ENCODE data around the gene ESPL1. TPM values are rescaled to one million over a fixed set of nuclear protein-coding genes. Genes with fewer than 3 reads are reported as not detected.

The ESPL1 gene
- total and polyA plus RNA-seq, 2 donors (not counting 3 experiments of a cell fraction or from before 2014, with no cell fraction given) = 16.2 to 42.7 TPM

GRCh38 chr12:53234271-53234914, 33.7 kb upstream of the ESPL1 start:
- no peaks in the 10 kb centered on the region for H3K36me3 ChIP-seq (ENCODE audit: control insufficient read depth in 2 of 2, extremely low read depth in 1 of 2, insufficient read depth in 2 of 2, low read length in 2 of 2)
- BruUV-seq (replicated peaks) = no TSS peak
- no peaks in the 10 kb centered on the region for H3K9me1 ChIP-seq (replicated peaks; ENCODE audit: control insufficient read depth, extremely low read depth, insufficient read depth, low read length)
- DNase-seq (ENCODE audit: low read depth, low spot score) = no peak
- H3K79me2 ChIP-seq (ENCODE audit: control insufficient read depth, insufficient read depth, low read length) = no peaks in the 10 kb centered on the region
- H3K27ac ChIP-seq (ENCODE audit: insufficient read depth, low read depth, low read length) = no peak overlapping the region
- no peak for FAIRE-seq
- H3K4me3 ChIP-seq (replicated peaks in 1 of 3; ENCODE audit: insufficient read depth in 1 of 3, low read depth in 1 of 3, low read length in 3 of 3) = no peak overlapping the region
- H3K9ac ChIP-seq (replicated peaks; ENCODE audit: extremely low read depth, insufficient read depth, low read length) = no peak overlapping the region
- H3K4me2 ChIP-seq (ENCODE audit: insufficient read depth, low read length) = no peak overlapping the region
- H3K9me3 ChIP-seq (replicated peaks; ENCODE audit: control insufficient read depth, insufficient read depth, low read length) = no peaks in the 10 kb centered on the region
- no peak for TF ChIP-seq POLR2A (IDR thresholded peaks at IDR 0.05; ENCODE audit: low read depth, low read length)
- no peak for TF ChIP-seq GATA2 (IDR thresholded peaks at IDR 0.05; ENCODE audit: insufficient read depth, insufficient read length, low read depth, low read length)
- no peak for TF ChIP-seq MAX (IDR thresholded peaks at IDR 0.05; ENCODE audit: insufficient read depth, insufficient read length)
- TF ChIP-seq FOS (IDR thresholded peaks at IDR 0.05; ENCODE audit: borderline replicate concordance, insufficient read depth, low read length) = no peak
- TF ChIP-seq EZH2 (IDR thresholded peaks at IDR 0.05; ENCODE audit: borderline replicate concordance, low read depth, low read length, severe bottlenecking) = no peak
- TF ChIP-seq CTCF (IDR thresholded peaks at IDR 0.05; ENCODE audit: extremely low read depth in 1 of 2, insufficient read depth in 1 of 2, low read depth in 1 of 2, low read length in 2 of 2) = no peak
- TF ChIP-seq JUN (IDR thresholded peaks at IDR 0.05; ENCODE audit: borderline replicate concordance, insufficient read depth, insufficient read length, low read depth) = no peak
- TF ChIP-seq MYC (IDR thresholded peaks at IDR 0.05; ENCODE audit: low read depth, low read length) = no peak
- TF ChIP-seq POLR2AphosphoS5 (IDR thresholded peaks at IDR 0.05; ENCODE audit: insufficient read depth, low read depth, low read length) = no peak
- H4K20me1 ChIP-seq (replicated peaks; ENCODE audit: control insufficient read depth, extremely low read depth, insufficient read depth, low read length) = no peaks in the 10 kb centered on the region
- no peak overlapping the region for H2AFZ ChIP-seq (ENCODE audit: low read depth, low read length)
- intact Hi-C loops (cut with micrococcal nuclease) (no loop called here), dilution Hi-C loops (cut with MboI; ENCODE audit: extremely low pct_ligation_motif_present, low sequenced_read_pairs) (no loop called here)
- no peaks in the 10 kb centered on the region for H3K4me1 ChIP-seq (ENCODE audit: control insufficient read depth, extremely low read depth, insufficient read depth, low read length)
- CTCF ChIA-PET = interaction anchor here (0.6 to 2.1 kb wide), 5 partner anchors 9 to 26 kb away, joined by 3 to 8 read pairs (median 4); no protein-coding TSS in a partner anchor
- H3K27me3 ChIP-seq (ENCODE audit: control insufficient read depth in 2 of 2, insufficient read depth in 2 of 2, low read length in 2 of 2) = peaks cover 19 to 22% of the 10 kb centered on the region in 2 experiments
- POLR2A ChIA-PET = no interaction called here
